Measurements from ENCODE around the gene THG1L. TPM values are rescaled to one million over a fixed set of nuclear protein-coding genes. Genes with fewer than 3 reads are reported as not detected.

Gene THG1L
- total RNA-seq, 2 donors from 2014 or later = 11.6 to 13.8 TPM

GRCh38 chr5:157758706-157759105 lies 27.5 kb downstream of the THG1L start:
- Mint-ChIP-seq H3K27me3 (ENCODE audit: insufficient read depth) (no peaks in the 10 kb centered on the region), H3K4me3 (no peak overlapping the region), H3K9me3 (no peaks in the 10 kb centered on the region), H3K4me1 (no peaks in the 10 kb centered on the region), H3K27ac (no peak overlapping the region), H3K36me3 (ENCODE audit: low read depth) (peaks cover 7% of the 10 kb centered on the region)
- no peak for TF ChIP-seq CTCF (conservative IDR thresholded peaks at IDR 0.05)
- H3K4me3 ChIP-seq (ENCODE audit: low read length) = no peak overlapping the region
- DNase-seq = no peak
- H3K4me1 ChIP-seq (ENCODE audit: control insufficient read depth, insufficient read depth, low read length) = no peaks in the 10 kb centered on the region
- peaks cover 13% of the 10 kb centered on the region for H3K36me3 ChIP-seq (ENCODE audit: control insufficient read depth, insufficient read depth, low read length)
- H3K9me3 ChIP-seq (ENCODE audit: control insufficient read depth, low read length) = no peaks in the 10 kb centered on the region
- H3K9ac ChIP-seq (ENCODE audit: extremely low read depth, low read length, poor library complexity, severe bottlenecking) = no peak overlapping the region
- H3K27ac ChIP-seq (ENCODE audit: low read depth, low read length) = no peak overlapping the region
- WGBS, 2 experiments (ENCODE audit: insufficient coverage in 1 of 2, insufficient read length in 1 of 2) = 91% methylated on average over 1 of the region's 1 CpG; no CpG with 5 or more reads in 1 of the 2 experiments
- no peaks in the 10 kb centered on the region for H3K27me3 ChIP-seq (ENCODE audit: control insufficient read depth, insufficient read depth, low read length, poor library complexity, severe bottlenecking)

- Histone ChIP-seq H3K27me3 (ENCODE audit: control insufficient read depth, insufficient read depth, low read length, poor library complexity, severe bottlenecking) (no peaks in the 10 kb centered on the region), H3K4me1 (ENCODE audit: control insufficient read depth, insufficient read depth, low read length) (no peaks in the 10 kb centered on the region), H3K9ac (ENCODE audit: extremely low read depth, low read length, poor library complexity, severe bottlenecking) (no peak overlapping the region), H3K36me3 (ENCODE audit: control insufficient read depth, insufficient read depth, low read length) (no peaks in the 10 kb centered on the region), H3K9me3 (ENCODE audit: control insufficient read depth, low read length) (no peaks in the 10 kb centered on the region), H3K27ac (ENCODE audit: low read depth, low read length) (no peak overlapping the region), H3K4me3 (ENCODE audit: low read length) (no peak overlapping the region)
- peak; percentile 62 for DNase-seq
- no peaks in the 10 kb centered on the region for H3K36me3 Mint-ChIP-seq (ENCODE audit: low read depth)
- no peaks in the 10 kb centered on the region for H3K27me3 Mint-ChIP-seq (ENCODE audit: insufficient read depth)
- H3K27ac Mint-ChIP-seq = no peak overlapping the region
- H3K4me1 Mint-ChIP-seq = no peaks in the 10 kb centered on the region
- H3K4me3 Mint-ChIP-seq = no peak overlapping the region
- 56 to 61% methylated on average over 8 to 10 of the region's 10 CpGs for WGBS, 2 experiments (ENCODE audit: insufficient coverage in 1 of 2, insufficient read length in 1 of 2)
- H3K9me3 Mint-ChIP-seq = no peaks in the 10 kb centered on the region
- peak; percentile 89 for TF ChIP-seq CTCF (conservative IDR thresholded peaks at IDR 0.05)
These were observed 30.7 kb downstream of the THG1L start for GRCh38 chr5:157761690-157762621.

GRCh38 chr5:157764531-157764930 lies 33.3 kb downstream of the THG1L start:
- no peaks in the 10 kb centered on the region for H3K9me3 ChIP-seq (ENCODE audit: control insufficient read depth, low read length)
- DNase-seq = no peak
- no peaks in the 10 kb centered on the region for H3K4me1 ChIP-seq (ENCODE audit: control insufficient read depth, insufficient read depth, low read length)
- Mint-ChIP-seq H3K4me1 (no peaks in the 10 kb centered on the region), H3K27me3 (ENCODE audit: insufficient read depth) (no peaks in the 10 kb centered on the region), H3K4me3 (no peak overlapping the region), H3K27ac (no peak overlapping the region), H3K9me3 (no peaks in the 10 kb centered on the region), H3K36me3 (ENCODE audit: low read depth) (no peaks in the 10 kb centered on the region)
- WGBS, 2 experiments (ENCODE audit: insufficient coverage in 1 of 2, insufficient read length in 1 of 2) = 90 to 95% methylated on average over 3 to 6 of the region's 6 CpGs
- TF ChIP-seq CTCF (conservative IDR thresholded peaks at IDR 0.05) = no peak
- no peak overlapping the region for H3K4me3 ChIP-seq (ENCODE audit: low read length)
- no peaks in the 10 kb centered on the region for H3K27me3 ChIP-seq (ENCODE audit: control insufficient read depth, insufficient read depth, low read length, poor library complexity, severe bottlenecking)
- H3K36me3 ChIP-seq (ENCODE audit: control insufficient read depth, insufficient read depth, low read length) = no peaks in the 10 kb centered on the region
- no peak overlapping the region for H3K27ac ChIP-seq (ENCODE audit: low read depth, low read length)
- H3K9ac ChIP-seq (ENCODE audit: extremely low read depth, low read length, poor library complexity, severe bottlenecking) = no peak overlapping the region

All from endodermal cell (in vitro differentiated cells).